IPS-NIHi7 (cell line): ENCODE results near the gene FAM78A.
"Not testable (repeated sequence)": the region's sequence is repeated elsewhere in the genome, so short reads cannot be mapped to it uniquely, and the experiment has no call there.

ENCODE experiments used
- DNase-seq: peaks from one replicate; pipeline ENCODE4 v3.0.0; 2012; ENCODE audit warnings: mixed read lengths; ENCODE audit errors: extremely low spot score

Gene FAM78A

GRCh38 chr9:131211920-131212319 lies 64.4 kb downstream of the FAM78A start:
- DNase-seq, result not testable (repeated sequence)
